Stomach (tissue), 9 donors: ENCODE measurements around the gene DDHD1. TPM values are rescaled to one million over a fixed set of nuclear protein-coding genes. Genes with fewer than 3 reads are reported as not detected.

Source experiments
- DNase-seq, 2 donors: peaks; one replicate each; pipeline versions ENCODE4 v3.0.0 to v3.0.0-alpha.2; 2013 to 2019
- H3K27ac ChIP-seq, 5 donors: fragments of 200-600 bp in 4 of 5; sonication (generic) in 4 of 5; one replicate each; pipeline ENCODE4 v1.5.1; 2013 to 2019; ENCODE audit warnings: mild to moderate bottlenecking in 1 of 5, moderate library complexity in 1 of 5
- H3K27me3 ChIP-seq, 3 donors: fragments of 200-600 bp; sonication (generic); one replicate each; pipeline ENCODE4 v1.5.1; 2017 to 2019; ENCODE audit warnings: mixed run types in 1 of 3
- H3K36me3 ChIP-seq, 4 donors: fragments of 200-600 bp; sonication (generic); 1 replicate in 3 of 4; 2 replicates in 1 of 4; pipeline ENCODE4 v1.5.1; 2016 to 2019
- H3K4me1 ChIP-seq, 4 donors: fragments of 200-600 bp; sonication (generic); one replicate each; pipeline ENCODE4 v1.5.1; 2016 to 2019
- H3K4me3 ChIP-seq, 4 donors: fragments of 200-600 bp; sonication (generic) in 3 of 4; one replicate each; pipeline ENCODE4 v1.5.1; 2016 to 2019; ENCODE audit warnings: mild to moderate bottlenecking in 1 of 4
- H3K9me3 ChIP-seq, 4 donors: fragments of 200-600 bp; sonication (generic); one replicate each; pipeline ENCODE4 v1.5.1; 2016 to 2019
- EP300 ChIP-seq: sonication (generic); formaldehyde crosslinking; IDR thresholded peaks from one replicate; pipeline ENCODE4 v1.6.1; 2017; ENCODE audit warnings: antibody characterized with exemption
- POLR2A ChIP-seq, 4 donors: fragments of 450-650 bp; IDR thresholded peaks; one replicate each; pipeline ENCODE4 v1.6.1; 2016; ENCODE audit warnings: antibody characterized with exemption in 4 of 4, control low read depth in 2 of 4, mild to moderate bottlenecking in 1 of 4, moderate library complexity in 1 of 4
- POLR2AphosphoS5 ChIP-seq, 3 donors: sonication (generic); formaldehyde crosslinking; IDR thresholded peaks; one replicate each; pipeline ENCODE4 v1.6.1; 2016; ENCODE audit warnings: antibody characterized with exemption in 3 of 3
- WGBS, 5 donors: extraction: QIAGEN DNeasy Blood & Tissue Kit in 3 of 5; methylation state at CpG; one replicate each; pipeline versions ENCODE4 v1.1.5 to v1.1.7; 2013 to 2018; 5-methylcytosine and 5-hydroxymethylcytosine counted together
- intact Hi-C: fragments of 100-400 bp; cut with DNase I; formaldehyde crosslinking; loops from one replicate; pipeline ENCODE4 v1.15.1; 2023; ENCODE audit warnings: low total_unique reads
- polyA plus RNA-seq, 3 donors: library from polyadenylated mRNA; stranded (reverse); fragments of 200-250 nt; gene quantifications; one replicate each; pipeline ENCODE4 v1.2.3, GENCODE V29; 2013
- total RNA-seq, 5 donors: library from RNA; depleted of rRNA; stranded (reverse); fragments of >200 nt; gene quantifications; one replicate each; pipeline versions ENCODE4 v1.1.0 to v1.2.3, GENCODE V29; 2014 to 2016
- TF ChIP-seq, protein P1 (sequence below), 7 experiments: fragments of 450-650 bp in 4 of 7; fragments of 200-600 bp in 3 of 7; sonication (generic) in 3 of 7; IDR thresholded peaks; one replicate each; pipeline ENCODE4 v1.5.1; 2016 to 2019; ENCODE audit warnings: antibody characterized with exemption in 7 of 7, control low read depth in 2 of 7, mild to moderate bottlenecking in 1 of 7
- donor health status: healthy with polysubstance abuse.
- donor health status: Bipolar disorder and iron deficiency.
- donor health status: healthy.

The DDHD1 gene
- total and polyA plus RNA-seq, 8 donors: 2.1 to 50.7 (median 11.0) TPM

DNA sequence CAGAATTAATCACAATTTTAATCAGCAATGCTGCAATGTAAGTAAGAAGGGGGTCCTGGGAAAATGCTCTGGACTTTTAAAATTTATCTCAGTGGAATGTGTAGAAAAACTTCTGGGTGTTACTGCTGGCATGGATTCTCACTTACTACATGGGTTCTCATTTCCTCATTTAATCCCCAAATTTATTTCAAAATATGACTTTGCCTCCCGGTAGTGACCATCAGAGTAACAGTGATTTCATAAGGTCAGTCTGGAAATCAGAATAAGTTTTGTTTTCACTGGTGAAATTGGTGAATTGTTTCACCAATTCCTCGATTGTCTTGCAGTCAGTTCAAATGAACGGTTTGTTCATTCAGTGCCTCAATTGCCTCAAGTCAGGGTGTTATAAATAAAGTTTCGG, 22.3 kb upstream of the DDHD1 start:
- Histone ChIP-seq H3K27me3 (no peaks in the 10 kb centered on the region), H3K36me3 (no peaks in the 10 kb centered on the region), H3K9me3 (no peaks in the 10 kb centered on the region), H3K4me1 (no peaks in the 10 kb centered on the region), H3K27ac (no peak overlapping the region), H3K4me3 (no peak overlapping the region)
- TF ChIP-seq, protein P1, sequence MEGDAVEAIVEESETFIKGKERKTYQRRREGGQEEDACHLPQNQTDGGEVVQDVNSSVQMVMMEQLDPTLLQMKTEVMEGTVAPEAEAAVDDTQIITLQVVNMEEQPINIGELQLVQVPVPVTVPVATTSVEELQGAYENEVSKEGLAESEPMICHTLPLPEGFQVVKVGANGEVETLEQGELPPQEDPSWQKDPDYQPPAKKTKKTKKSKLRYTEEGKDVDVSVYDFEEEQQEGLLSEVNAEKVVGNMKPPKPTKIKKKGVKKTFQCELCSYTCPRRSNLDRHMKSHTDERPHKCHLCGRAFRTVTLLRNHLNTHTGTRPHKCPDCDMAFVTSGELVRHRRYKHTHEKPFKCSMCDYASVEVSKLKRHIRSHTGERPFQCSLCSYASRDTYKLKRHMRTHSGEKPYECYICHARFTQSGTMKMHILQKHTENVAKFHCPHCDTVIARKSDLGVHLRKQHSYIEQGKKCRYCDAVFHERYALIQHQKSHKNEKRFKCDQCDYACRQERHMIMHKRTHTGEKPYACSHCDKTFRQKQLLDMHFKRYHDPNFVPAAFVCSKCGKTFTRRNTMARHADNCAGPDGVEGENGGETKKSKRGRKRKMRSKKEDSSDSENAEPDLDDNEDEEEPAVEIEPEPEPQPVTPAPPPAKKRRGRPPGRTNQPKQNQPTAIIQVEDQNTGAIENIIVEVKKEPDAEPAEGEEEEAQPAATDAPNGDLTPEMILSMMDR (IDR thresholded peaks at IDR 0.05): no peak
- TF ChIP-seq POLR2A (IDR thresholded peaks at IDR 0.05) (no peak), POLR2AphosphoS5 (IDR thresholded peaks at IDR 0.05) (no peak), EP300 (no peak)
- intact Hi-C loops: no loop called here
- WGBS, 5 donors: 84 to 93% (median 87%) methylated on average over 4 of the region's 4 CpGs
- DNase-seq: no peak

DNA sequence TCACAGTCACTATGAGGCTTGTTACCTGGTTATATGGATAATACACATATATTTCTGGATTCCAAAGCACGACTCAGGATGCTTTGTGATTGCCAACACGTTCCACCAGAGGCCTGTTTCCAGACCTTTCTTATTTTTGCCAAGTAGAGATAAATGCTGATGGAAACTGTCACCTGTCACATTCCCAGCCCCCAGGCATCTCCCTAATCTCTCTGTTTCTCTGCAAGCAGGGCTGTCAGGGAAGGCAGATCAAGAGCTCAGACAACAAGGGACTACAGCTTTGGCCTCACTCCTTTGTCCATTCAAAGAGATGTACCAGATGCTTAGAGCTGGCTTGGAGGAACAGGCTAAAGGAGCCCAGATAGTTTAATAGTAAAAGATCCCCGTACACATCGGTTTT, 21.8 kb upstream of the DDHD1 start:
- TF ChIP-seq, protein P1 (IDR thresholded peaks at IDR 0.05): no peak
- TF ChIP-seq POLR2A (IDR thresholded peaks at IDR 0.05): no peak
- no peak for TF ChIP-seq EP300
- TF ChIP-seq POLR2AphosphoS5 (IDR thresholded peaks at IDR 0.05): no peak
- Histone ChIP-seq H3K27ac (no peak overlapping the region), H3K36me3 (no peaks in the 10 kb centered on the region), H3K27me3 (no peaks in the 10 kb centered on the region), H3K4me3 (no peak overlapping the region), H3K9me3 (no peaks in the 10 kb centered on the region), H3K4me1 (no peaks in the 10 kb centered on the region)
- no peak for DNase-seq
- WGBS, 5 donors: 69 to 83% (median 77%) methylated on average over 4 of the region's 4 CpGs
- intact Hi-C loops: no loop called here

DNA sequence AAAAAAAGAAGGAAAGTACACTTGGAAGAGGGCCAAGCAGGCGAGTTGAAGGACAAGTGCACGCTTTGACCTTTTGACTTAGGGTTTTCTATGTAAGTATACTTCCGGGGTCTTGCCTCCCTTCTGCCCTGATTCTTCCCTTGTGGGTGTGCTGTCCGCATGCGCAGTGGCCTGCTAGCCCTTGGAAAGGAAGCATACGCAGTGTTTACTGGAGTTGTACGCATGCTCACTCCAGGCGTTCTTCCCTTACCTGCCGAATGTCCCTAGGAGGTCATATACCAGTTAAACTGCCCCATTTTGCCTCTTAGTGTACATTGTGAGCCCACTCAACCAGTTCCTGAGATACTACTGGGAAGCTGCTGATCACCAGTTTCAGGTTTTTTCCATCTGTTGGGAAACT, 15.7 kb upstream of the DDHD1 start:
- DNase-seq: no peak
- TF ChIP-seq POLR2AphosphoS5 (IDR thresholded peaks at IDR 0.05) (no peak), EP300 (no peak), POLR2A (IDR thresholded peaks at IDR 0.05) (no peak)
- TF ChIP-seq, protein P1 (IDR thresholded peaks at IDR 0.05): no peak
- no peaks in the 10 kb centered on the region for H3K36me3 ChIP-seq
- H3K4me1 ChIP-seq: peaks cover 0 to 7% (median 0%) of the 10 kb centered on the region in 4 donors
- 76 to 88% (median 82%) methylated on average over 9 of the region's 9 CpGs for WGBS, 5 donors
- H3K4me3 ChIP-seq: no peak overlapping the region
- H3K9me3 ChIP-seq: peaks cover 0 to 2% (median 1%) of the 10 kb centered on the region in 4 donors
- H3K27ac ChIP-seq: no peak overlapping the region
- intact Hi-C loops: no loop called here
- no peaks in the 10 kb centered on the region for H3K27me3 ChIP-seq

DNA sequence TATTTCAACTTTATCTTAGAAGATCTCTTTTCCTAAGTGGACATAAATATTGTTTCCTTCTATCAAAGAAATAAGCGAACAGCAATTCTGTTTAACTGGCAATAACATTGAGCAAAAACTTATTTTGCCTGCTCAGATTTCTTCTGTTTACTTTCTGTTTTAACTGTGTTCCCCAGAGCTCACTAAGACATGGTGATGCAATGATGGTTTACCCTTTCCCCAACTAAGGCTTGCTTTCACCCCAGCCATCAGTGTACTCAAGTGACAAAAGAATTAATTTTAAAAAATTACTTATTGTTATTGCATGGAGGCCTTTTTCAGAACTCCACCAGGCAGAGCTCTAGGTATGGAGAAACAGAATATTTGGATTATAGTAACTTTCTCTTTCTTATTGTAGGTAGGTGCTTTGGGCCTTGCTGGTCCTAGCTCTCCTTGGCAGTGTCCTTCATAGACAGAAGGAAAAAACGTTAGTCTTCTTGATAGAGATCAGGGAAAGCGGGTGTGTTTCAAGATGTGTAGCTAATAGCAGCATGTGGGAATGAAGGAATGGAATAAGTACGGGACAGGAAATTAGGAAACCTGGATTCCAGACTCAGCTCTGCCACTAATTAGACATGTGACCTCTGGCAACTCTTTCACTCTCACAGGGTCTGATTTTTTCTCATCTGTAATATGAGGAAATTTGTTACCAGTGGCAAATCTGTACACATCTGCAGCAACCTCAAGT, 14.6 kb upstream of the DDHD1 start:
- no peak for TF ChIP-seq POLR2A (IDR thresholded peaks at IDR 0.05)
- TF ChIP-seq POLR2AphosphoS5 (IDR thresholded peaks at IDR 0.05): no peak
- TF ChIP-seq EP300: no peak
- TF ChIP-seq, protein P1 (IDR thresholded peaks at IDR 0.05): no peak
- Histone ChIP-seq H3K4me3 (no peak overlapping the region), H3K9me3 (peaks cover 0 to 7% (median 3%) of the 10 kb centered on the region in 4 donors), H3K4me1 (peaks cover 0 to 7% (median 0%) of the 10 kb centered on the region in 4 donors), H3K27me3 (no peaks in the 10 kb centered on the region), H3K27ac (peak overlapping the region in 1 of 5 donors; percentile 1), H3K36me3 (no peaks in the 10 kb centered on the region)
- WGBS, 5 donors: 66 to 77% (median 70%) methylated on average over 4 of the region's 4 CpGs
- intact Hi-C loops: no loop called here
- DNase-seq: no peak
